Lung microvascular endothelial cell (primary cell): Measurements from ENCODE around the gene PRM3. TPM values are rescaled to one million over a fixed set of nuclear protein-coding genes. Genes with fewer than 3 reads are reported as not detected.

Experiments
- DNase-seq, 2 donors: peaks; one replicate each; pipeline versions ENCODE4 v3.0.0 to v3.0.0-alpha.2; 2010; ENCODE audit warnings: low read depth in 2 of 2
- total RNA-seq: library from RNA; depleted of rRNA; stranded (reverse); fragments of >200 nt; gene quantifications from 2 replicates; pipeline ENCODE4 v1.2.1, GENCODE V29; 2014

PRM3 gene
- total RNA-seq, result not detected in 2 replicates

DNA sequence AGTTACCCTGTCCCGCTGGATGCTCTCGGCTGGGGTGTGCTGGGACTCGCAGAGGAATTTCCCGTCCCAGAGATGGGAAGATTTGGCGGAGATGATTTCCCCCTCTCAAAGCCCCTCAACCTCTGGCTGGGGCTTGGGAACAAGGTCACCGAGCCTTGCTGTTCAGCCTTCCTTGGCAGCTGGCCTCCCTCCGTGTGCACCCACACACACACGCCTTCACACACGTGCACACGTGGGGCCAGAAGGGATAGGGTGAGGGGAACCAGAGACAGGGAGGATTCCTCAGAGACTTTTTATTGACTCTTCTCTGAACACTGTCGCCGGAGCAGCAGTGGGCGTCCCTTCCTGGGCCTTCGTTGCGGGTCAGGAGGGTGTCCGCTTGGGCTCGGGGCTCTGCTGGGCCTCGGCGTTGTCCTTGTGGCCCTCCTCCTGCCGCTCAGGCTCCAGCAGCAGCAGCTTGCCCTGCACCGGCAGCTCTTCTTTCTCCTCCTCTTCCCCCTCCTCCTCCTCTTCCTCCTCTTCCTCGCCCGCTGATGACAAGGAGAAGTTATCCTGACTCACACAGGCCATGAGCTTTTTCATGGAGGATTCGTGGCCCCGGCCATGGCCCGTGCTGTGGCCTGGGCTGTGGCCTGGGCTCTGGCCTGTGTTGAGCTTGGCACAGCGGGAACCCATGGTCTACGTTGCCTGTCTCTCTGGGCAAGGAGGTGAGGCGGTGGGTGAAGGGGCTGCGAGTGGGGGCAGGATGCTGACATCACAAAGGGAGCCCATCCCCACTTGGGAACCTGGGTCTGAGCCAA, at the start of gene PRM3:
Gene PRM3, minus strand, starts transcription at position 709 of the 800 bp plus-strand sequence. Its CDS starts 34 bp downstream, at position 675.
- DNase-seq, result no peak

- no peak for DNase-seq
These were observed 49.4 kb upstream of the PRM3 start for GRCh38 chr16:11322823-11323222.

- DNase-seq, result no peak
These were observed 48.2 kb upstream of the PRM3 start for GRCh38 chr16:11321662-11322061.

DNA sequence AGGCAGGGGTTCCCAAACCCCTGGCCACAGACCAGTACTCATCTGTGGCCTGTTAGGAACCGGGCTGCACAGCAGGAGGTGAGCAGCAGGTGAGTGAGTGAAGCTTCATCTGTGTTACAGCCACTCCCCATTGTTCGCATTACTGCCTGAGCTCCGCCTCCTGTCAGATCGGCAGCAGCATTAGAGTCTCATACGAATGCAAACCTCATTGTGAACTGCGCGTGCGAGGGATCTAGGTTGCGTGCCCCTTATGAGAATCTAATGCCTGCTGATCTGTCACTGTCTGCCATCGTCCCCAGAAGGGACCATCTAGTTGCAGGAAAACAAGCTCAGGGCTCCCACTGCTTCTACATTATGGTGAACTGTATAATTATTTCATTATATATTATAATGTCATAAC, 46.7 kb upstream of the PRM3 start:
- no peak for DNase-seq

- peak in 1 of 2 donors; percentile 41 for DNase-seq
These were observed 46.2 kb upstream of the PRM3 start for GRCh38 chr16:11319529-11320146.

DNA sequence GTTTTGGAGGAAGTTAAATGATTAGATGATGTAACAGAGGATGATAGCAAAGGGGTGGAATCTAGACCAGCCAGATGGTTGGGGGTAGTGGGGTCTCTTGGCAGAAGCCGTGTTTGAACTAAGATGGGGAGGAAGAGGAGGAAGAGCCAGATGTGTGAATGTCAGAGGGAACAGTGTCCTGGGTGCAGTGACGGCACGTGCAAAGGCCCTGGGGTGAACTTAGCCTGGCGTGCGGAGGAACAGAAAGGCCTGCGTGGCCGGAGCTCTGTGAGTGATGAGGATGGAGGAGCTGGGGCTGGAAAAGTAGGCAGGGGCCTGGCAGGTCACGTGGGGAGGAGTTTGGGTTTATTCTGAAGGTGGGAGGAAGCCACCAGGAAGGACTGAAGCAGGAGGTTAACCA, 45.4 kb upstream of the PRM3 start:
- no peak for DNase-seq

- no peak for DNase-seq
These were observed 43.0 kb upstream of the PRM3 start for GRCh38 chr16:11316331-11317015.

- DNase-seq, result peak in 1 of 2 donors; percentile 45
These were observed 42.1 kb upstream of the PRM3 start for GRCh38 chr16:11315510-11315909.

DNA sequence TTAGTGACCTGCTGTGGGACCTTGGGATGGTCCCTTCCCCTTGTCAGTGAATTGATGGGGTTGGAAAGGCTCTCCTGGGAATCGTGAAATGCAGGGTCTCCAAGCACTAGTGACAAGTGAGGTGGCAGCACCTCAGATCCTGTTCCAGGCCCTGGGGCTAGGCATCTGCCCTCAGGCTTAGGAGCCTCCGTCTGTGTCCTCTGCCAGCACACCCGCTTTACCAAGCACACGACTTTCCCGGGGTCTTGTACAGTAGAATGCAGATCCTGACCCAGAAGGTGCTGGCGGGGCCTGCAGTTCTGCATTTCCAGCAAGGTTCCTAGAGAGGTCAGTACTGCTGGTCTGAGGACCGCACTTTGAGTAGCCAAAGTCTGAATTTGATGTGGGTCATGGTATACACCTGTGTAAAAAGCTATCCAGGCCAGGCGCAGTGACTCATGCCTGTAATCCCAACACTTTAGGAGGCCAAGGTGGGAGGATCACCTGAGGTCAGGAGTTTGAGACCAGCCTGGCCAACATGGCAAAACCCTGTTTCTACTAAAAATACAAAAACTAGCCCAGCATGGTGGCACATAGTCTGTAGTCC, 41.0 kb upstream of the PRM3 start:
- DNase-seq, result no peak

DNA sequence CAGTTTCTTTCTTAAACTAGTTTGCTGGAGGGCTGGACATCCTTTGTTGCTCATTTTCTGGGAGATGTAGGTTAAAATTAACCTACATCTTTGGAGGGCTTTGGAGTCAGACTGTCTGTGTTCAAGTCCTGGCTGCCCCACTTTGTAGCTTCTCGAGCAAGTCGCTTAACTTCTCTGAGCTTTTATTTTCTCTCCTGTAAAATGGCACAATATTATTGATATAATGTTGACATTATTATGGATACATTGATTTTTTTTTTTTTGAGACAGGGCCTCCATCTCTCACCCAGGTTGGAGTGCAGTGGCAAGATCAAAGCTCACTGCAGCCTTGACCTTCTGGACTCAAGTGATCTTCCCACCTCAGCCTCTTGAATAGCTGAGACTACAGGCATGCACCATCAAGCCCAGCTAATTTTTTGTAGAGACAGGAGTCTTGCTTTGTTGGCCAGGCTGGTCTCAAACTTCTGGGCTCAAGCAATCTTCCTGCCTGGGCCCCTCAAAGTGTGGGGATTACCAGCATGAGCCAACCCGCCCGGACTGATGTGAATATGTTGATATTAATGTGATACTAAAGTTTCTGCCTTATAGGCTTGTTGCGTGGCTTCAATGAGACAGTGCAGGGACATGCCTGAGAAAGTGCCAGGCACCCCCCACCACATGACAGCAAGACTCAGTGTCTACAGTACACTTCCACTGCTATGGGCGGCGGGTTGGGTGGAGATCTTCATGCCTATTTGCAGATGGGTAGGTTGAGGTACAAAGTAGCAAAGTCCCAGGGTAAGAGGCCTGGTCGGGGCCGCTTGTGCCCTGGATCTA, 40.3 kb upstream of the PRM3 start:
- no peak for DNase-seq

- no peak for DNase-seq
These were observed 39.5 kb upstream of the PRM3 start for GRCh38 chr16:11312718-11313492.

GRCh38 chr16:11310997-11311561, 37.6 kb upstream of the PRM3 start:
- peak in 1 of 2 donors; percentile 57 for DNase-seq

DNA sequence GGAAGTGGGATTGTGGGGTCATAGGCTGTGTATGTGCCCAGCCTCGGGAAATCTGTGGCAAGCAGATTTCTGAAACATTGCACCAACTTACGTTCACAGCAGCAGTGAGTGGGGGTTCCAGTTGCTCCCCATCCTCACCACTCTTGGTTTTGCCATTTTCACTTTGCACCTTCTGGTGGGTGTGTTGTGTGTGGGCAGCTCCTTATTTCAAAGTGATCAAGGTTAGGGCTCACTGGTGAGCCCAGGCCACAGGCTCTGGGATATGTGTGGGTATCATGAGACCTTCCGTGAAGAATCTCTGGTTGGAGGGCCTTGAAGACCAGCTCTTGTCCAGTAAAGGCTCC, 37.2 kb upstream of the PRM3 start:
- DNase-seq, result no peak

DNA sequence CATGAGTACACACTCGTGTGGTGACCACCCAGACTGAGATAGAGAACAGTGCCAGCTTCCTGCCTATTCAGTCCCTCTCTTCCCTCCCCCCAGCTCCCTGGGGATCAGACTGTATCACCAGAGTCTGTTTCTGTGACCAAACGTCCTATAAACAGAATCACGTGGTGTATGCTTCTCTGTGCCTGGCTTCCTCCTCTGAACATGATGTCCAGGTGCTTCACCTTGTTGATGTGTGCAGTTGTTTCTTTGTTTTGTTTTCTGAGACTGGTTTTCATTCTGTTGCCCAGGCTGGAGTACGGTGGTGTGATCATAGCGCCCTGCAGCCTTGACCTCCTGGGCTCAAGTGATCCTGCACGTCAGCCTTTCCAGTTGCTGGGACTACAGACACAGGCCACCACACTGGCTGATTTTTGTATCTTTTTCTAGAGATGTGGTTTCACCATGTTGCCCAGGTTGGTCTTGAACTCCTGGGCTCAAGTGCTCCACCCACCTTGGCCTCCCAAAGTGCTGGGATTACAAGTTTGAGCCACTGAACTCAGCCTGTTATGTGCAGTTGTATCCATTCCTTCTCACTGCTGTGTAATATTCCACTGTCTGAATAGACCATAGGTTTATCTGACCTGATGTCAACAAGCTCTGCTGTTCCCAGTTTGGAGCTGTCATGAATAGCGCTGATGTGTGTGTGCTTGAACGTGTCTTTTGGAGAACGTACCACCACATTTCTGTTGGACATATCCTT, 36.6 kb upstream of the PRM3 start:
- DNase-seq, result no peak

GRCh38 chr16:11308493-11309283, 35.3 kb upstream of the PRM3 start:
- no peak for DNase-seq

- DNase-seq, result no peak
These were observed 34.4 kb upstream of the PRM3 start for GRCh38 chr16:11307639-11308492.

DNA sequence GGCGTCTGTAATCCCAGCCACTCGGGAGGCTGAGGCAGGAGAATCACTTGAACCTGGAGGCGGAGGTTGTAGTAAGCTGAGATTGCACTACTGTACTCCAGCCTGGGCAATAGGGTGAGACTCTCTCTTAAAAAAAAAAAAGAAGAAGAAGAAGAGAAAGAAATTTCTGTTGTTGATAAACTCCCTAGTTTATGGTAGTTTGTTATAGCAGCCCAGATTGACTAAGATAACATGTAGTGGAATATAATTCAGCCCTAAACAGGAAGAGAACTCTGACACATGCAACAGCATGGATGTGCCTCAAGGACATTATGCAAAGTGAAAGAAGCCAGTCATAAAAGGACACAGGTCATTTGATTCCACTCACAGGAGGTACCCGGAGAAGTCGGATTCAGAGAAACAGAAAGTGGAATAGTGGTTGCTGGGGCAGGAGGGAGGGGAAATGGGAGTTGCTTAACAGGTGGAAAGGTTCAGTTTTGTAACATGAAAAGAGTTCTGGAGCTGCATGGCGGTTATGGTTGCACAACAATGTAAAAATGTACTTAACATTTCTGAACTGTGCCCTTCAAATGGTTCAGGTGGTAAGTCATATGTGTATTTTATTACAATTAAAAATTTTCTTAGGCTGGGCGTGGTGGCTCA, 33.7 kb upstream of the PRM3 start:
- DNase-seq, result no peak
